ENCODE results near the gene AP5B1.

AP5B1 gene

GRCh38 chr11:65780770-65781151 is at the start of gene AP5B1:
AP5B1 (minus strand) TSS chr11:65780976; CDS start chr11:65780591, 385 bp downstream.
- Histone ChIP-seq H3K27me3 (ENCODE audit: control insufficient read depth in 1 of 2, insufficient read depth in 2 of 2, low read length in 2 of 2) (no peaks in the 10 kb centered on the region), H3K4me3 (ENCODE audit: low read depth in 1 of 2, low read length in 2 of 2) (peak within 1 kb of the TSS; percentile 87 to 90), H3K27ac (ENCODE audit: low read depth, low read length) (peak within 1 kb of the TSS; percentile 70), H3K9me3 (ENCODE audit: control insufficient read depth in 1 of 2, low read length in 2 of 2) (no peaks in the 10 kb centered on the region), H3K9ac (ENCODE audit: low read depth in 1 of 2, low read length in 2 of 2) (peak within 1 kb of the TSS; percentile 81 to 96), H3K4me1 (ENCODE audit: control insufficient read depth in 1 of 2, insufficient read depth in 2 of 2, low read length in 2 of 2) (peaks cover 17 to 21% of the 10 kb centered on the region in 2 donors), H3K36me3 (ENCODE audit: control insufficient read depth in 1 of 2, insufficient read depth in 2 of 2, low read length in 2 of 2) (peaks cover 3 to 33% of the 10 kb centered on the region in 2 donors)

DNA sequence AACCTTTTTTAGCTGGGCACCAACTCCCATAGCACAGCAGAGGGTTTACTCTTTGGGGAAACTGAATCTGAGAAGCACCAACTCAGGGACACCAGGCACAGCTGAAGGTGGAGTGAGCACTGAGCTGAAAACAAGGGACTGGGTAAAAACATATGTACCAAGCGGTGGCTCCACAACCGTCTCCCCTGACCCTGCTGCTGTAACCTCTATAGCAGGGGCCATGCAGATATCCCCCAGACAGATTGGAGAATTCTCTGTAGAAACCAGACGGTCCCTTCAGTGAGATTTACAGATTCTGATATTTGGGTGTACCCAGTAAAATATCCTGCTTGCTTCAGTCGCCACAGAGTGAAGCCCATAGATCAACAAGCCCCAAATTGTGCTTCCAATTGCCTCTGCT is 48.7 kb upstream of the AP5B1 start:
- Histone ChIP-seq H3K27me3 (ENCODE audit: control insufficient read depth in 1 of 2, insufficient read depth in 2 of 2, low read length in 2 of 2) (no peaks in the 10 kb centered on the region), H3K4me3 (ENCODE audit: low read depth in 1 of 2, low read length in 2 of 2) (no peak overlapping the region), H3K9me3 (ENCODE audit: control insufficient read depth in 1 of 2, low read length in 2 of 2) (no peaks in the 10 kb centered on the region), H3K9ac (ENCODE audit: low read depth in 1 of 2, low read length in 2 of 2) (no peak overlapping the region), H3K4me1 (ENCODE audit: control insufficient read depth in 1 of 2, insufficient read depth in 2 of 2, low read length in 2 of 2) (peaks cover 18 to 22% of the 10 kb centered on the region in 2 donors), H3K27ac (ENCODE audit: low read depth, low read length) (no peak overlapping the region), H3K36me3 (ENCODE audit: control insufficient read depth in 1 of 2, insufficient read depth in 2 of 2, low read length in 2 of 2) (no peaks in the 10 kb centered on the region)

DNA sequence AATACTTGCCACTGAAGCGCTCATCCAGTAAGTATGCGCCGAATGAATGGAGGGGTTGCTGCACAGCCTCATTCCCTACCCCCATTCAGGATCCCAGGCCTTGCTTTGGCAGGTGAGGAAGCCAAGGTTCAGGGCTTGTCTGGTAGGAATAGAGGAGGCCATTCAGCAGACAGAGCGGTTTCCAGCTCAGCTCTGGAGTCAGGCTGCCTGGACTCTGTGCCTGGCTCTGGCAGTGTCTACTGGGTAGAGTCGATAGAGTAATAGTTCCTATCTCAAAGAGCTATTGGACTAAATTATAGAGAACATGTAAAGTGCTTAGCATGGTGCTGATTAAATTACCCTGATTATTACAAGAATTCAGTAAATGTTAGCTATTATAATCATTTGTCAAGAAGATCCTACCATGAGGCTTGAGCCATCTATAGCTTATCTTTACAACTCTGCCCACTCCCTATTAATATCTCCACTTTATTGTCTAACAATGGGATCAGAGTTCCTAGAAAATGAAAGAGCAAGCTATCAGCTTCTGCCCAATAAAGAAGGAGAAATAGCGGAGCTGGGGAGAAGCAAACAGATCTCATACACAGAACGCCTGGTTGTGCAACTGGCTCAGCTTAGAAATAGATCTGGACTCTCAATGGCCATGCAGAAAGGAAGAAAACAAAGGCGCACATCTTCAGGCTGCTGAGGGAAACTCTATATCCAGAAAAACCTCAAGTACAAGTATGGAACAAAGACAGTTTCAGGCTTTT is 46.4 kb upstream of the AP5B1 start:
- Histone ChIP-seq H3K36me3 (ENCODE audit: control insufficient read depth in 1 of 2, insufficient read depth in 2 of 2, low read length in 2 of 2) (no peaks in the 10 kb centered on the region), H3K4me3 (ENCODE audit: low read depth in 1 of 2, low read length in 2 of 2) (peak overlapping the region; percentile 6 to 42), H3K9ac (ENCODE audit: low read depth in 1 of 2, low read length in 2 of 2) (peak overlapping the region in 1 of 2 donors; percentile 35), H3K9me3 (ENCODE audit: control insufficient read depth in 1 of 2, low read length in 2 of 2) (no peaks in the 10 kb centered on the region), H3K27me3 (ENCODE audit: control insufficient read depth in 1 of 2, insufficient read depth in 2 of 2, low read length in 2 of 2) (no peaks in the 10 kb centered on the region), H3K4me1 (ENCODE audit: control insufficient read depth in 1 of 2, insufficient read depth in 2 of 2, low read length in 2 of 2) (peaks cover 19 to 31% of the 10 kb centered on the region in 2 donors), H3K27ac (ENCODE audit: low read depth, low read length) (peak overlapping the region; percentile 12)

DNA sequence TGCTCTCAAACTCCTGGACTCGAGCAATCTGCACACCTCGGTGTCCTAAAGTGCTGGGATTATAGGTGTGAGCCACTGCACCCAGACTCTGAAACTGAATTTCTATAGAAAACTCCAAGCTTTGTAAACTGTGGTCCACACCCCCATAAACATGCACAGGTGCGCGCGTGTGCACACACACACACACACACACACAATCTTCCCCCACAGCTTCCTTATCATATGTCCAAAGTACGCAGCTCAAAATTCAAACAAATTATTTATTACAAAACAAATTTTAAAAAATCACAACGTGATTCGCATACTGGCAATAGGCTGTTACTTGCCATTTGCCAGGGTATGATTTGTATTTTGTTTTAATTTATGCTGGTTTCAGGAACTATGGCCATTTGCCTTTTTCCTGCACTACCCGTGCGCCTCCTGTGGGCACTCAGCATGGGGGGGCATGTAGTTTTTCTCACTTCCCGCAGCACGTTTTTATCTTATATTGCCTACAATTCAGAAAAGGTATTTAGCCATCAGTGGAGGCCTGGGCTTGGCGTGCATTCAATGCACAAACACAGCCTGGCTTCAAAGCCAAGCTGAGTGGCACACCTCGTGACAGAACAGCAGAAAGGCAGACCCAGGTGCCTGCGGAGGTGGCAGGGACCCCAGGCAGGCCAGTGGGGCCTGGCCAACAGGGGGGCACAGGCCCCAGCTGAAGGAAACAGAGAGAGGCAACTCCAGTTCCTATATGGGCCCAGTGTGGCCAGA is 42.2 kb upstream of the AP5B1 start:
- peak overlapping the region; percentile 22 to 63 for H3K9ac ChIP-seq (ENCODE audit: low read depth in 1 of 2, low read length in 2 of 2)
- peaks cover 26 to 40% of the 10 kb centered on the region in 2 donors for H3K4me1 ChIP-seq (ENCODE audit: control insufficient read depth in 1 of 2, insufficient read depth in 2 of 2, low read length in 2 of 2)
- H3K4me3 ChIP-seq (ENCODE audit: low read depth in 1 of 2, low read length in 2 of 2): peak overlapping the region in 1 of 2 donors; percentile 51
- no peaks in the 10 kb centered on the region for H3K9me3 ChIP-seq (ENCODE audit: control insufficient read depth in 1 of 2, low read length in 2 of 2)
- no peaks in the 10 kb centered on the region for H3K36me3 ChIP-seq (ENCODE audit: control insufficient read depth in 1 of 2, insufficient read depth in 2 of 2, low read length in 2 of 2)
- H3K27me3 ChIP-seq (ENCODE audit: control insufficient read depth in 1 of 2, insufficient read depth in 2 of 2, low read length in 2 of 2): no peaks in the 10 kb centered on the region
- H3K27ac ChIP-seq (ENCODE audit: low read depth, low read length): peak overlapping the region; percentile 52

DNA sequence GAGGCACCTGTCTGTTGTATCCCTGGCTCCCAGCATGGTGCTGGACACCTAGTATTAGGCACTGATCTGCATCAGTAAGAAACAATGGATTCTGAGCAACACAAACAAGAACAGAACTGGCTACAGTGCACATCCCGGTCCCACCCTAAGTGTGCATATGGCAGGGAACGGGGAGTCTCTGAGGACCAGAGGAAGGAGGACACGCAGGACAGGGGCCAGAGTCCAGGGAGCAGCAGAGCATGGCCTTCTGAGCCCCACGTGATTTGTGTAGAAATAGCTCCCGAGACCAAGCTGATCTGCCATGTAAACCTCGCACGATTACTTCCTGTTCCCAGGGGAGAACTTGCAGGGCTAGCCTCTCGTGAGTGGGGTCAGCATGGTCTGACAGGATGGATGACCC is 40.3 kb upstream of the AP5B1 start:
- Histone ChIP-seq H3K4me1 (ENCODE audit: control insufficient read depth in 1 of 2, insufficient read depth in 2 of 2, low read length in 2 of 2) (peaks cover 30 to 48% of the 10 kb centered on the region in 2 donors), H3K9me3 (ENCODE audit: control insufficient read depth in 1 of 2, low read length in 2 of 2) (no peaks in the 10 kb centered on the region), H3K27me3 (ENCODE audit: control insufficient read depth in 1 of 2, insufficient read depth in 2 of 2, low read length in 2 of 2) (no peaks in the 10 kb centered on the region), H3K27ac (ENCODE audit: low read depth, low read length) (peak overlapping the region; percentile 81), H3K4me3 (ENCODE audit: low read depth in 1 of 2, low read length in 2 of 2) (peak overlapping the region; percentile 19 to 33), H3K36me3 (ENCODE audit: control insufficient read depth in 1 of 2, insufficient read depth in 2 of 2, low read length in 2 of 2) (no peaks in the 10 kb centered on the region), H3K9ac (ENCODE audit: low read depth in 1 of 2, low read length in 2 of 2) (peak overlapping the region in 1 of 2 donors; percentile 21)

DNA sequence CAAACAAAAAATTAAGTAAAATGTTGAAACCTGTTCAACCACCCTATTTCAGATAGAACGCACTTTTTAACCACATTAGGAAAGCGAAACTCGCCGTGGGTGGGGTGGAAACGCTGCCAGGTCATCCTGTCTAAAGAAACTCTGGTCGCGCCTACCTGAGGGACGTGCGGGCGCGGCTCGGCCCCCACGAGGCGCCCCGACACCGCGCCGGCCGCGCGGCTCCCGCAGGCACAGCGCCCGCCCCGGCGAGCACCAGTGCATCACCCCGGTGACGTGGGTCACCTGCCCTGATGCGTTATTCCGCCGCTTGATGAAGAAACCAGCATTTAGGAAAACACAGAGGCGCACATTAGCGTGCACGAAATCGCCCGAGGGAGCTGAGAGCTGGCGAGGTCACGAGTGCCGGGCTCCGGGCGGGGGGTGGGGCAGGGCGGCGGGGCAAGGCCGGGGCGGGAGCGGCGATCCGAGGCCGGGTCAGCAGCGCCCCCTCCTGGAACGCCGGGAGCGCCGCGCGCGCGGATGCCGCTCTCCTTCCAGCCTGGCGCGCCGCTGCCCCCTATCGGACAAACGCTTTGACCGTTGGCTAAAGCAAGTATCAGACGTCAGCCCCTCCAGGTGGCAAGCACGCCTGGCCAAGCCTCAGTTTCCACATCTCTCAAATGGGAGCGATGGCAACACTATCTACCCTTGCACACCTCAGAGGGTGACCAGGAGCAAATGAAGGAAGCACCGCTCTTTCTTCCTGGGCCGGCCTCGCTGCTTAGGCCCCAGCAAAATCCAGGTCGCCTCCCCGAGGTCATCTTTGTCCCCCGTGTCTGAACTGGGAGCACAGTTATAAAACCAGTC is 37.3 kb upstream of the AP5B1 start:
- peak overlapping the region; percentile 73 for H3K27ac ChIP-seq (ENCODE audit: low read depth, low read length)
- peaks cover 23 to 31% of the 10 kb centered on the region in 2 donors for H3K4me1 ChIP-seq (ENCODE audit: control insufficient read depth in 1 of 2, insufficient read depth in 2 of 2, low read length in 2 of 2)

DNA sequence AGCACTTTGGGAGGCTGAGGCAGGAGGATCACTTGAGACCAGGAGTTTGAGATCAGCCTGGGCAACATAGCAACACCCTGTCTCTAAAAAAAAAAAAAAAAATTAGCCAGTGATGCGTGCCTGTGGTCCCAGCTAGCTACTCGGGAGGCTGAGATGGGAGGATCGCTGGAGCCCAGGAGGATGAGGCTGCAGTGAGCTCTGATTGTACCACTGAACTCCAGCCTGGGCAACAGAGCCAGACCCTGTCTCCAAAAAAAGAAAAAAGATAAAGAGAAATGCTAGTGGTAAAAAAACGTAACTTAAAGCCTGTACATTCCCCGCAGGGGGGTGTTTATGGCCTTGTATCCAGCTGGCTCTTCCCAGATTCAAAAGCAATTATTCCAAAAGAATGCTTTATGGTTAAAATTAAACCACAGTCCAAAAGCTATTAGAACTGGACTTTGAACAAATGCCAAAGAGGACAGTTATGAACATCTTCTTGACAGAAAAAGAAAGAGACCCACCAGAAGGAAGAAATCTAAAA is 36.6 kb upstream of the AP5B1 start:
- peaks cover 0 to under 1% of the 10 kb centered on the region in 2 donors for H3K27me3 ChIP-seq (ENCODE audit: control insufficient read depth in 1 of 2, insufficient read depth in 2 of 2, low read length in 2 of 2)
- H3K27ac ChIP-seq (ENCODE audit: low read depth, low read length): peak overlapping the region; percentile 73
- H3K4me1 ChIP-seq (ENCODE audit: control insufficient read depth in 1 of 2, insufficient read depth in 2 of 2, low read length in 2 of 2): peaks cover 21 to 25% of the 10 kb centered on the region in 2 donors
- H3K9me3 ChIP-seq (ENCODE audit: control insufficient read depth in 1 of 2, low read length in 2 of 2): no peaks in the 10 kb centered on the region
- peak overlapping the region; percentile 18 to 64 for H3K9ac ChIP-seq (ENCODE audit: low read depth in 1 of 2, low read length in 2 of 2)
- H3K36me3 ChIP-seq (ENCODE audit: control insufficient read depth in 1 of 2, insufficient read depth in 2 of 2, low read length in 2 of 2): no peaks in the 10 kb centered on the region
- H3K4me3 ChIP-seq (ENCODE audit: low read depth in 1 of 2, low read length in 2 of 2): peak overlapping the region; percentile 62 to 84

More for the DNA sequence above, 37.3 kb upstream of the AP5B1 start:
- Histone ChIP-seq H3K4me3 (ENCODE audit: low read depth in 1 of 2, low read length in 2 of 2) (peak overlapping the region; percentile 62 to 84), H3K9ac (ENCODE audit: low read depth in 1 of 2, low read length in 2 of 2) (peak overlapping the region; percentile 18 to 64), H3K36me3 (ENCODE audit: control insufficient read depth in 1 of 2, insufficient read depth in 2 of 2, low read length in 2 of 2) (no peaks in the 10 kb centered on the region), H3K9me3 (ENCODE audit: control insufficient read depth in 1 of 2, low read length in 2 of 2) (no peaks in the 10 kb centered on the region), H3K27me3 (ENCODE audit: control insufficient read depth in 1 of 2, insufficient read depth in 2 of 2, low read length in 2 of 2) (no peaks in the 10 kb centered on the region)

DNA sequence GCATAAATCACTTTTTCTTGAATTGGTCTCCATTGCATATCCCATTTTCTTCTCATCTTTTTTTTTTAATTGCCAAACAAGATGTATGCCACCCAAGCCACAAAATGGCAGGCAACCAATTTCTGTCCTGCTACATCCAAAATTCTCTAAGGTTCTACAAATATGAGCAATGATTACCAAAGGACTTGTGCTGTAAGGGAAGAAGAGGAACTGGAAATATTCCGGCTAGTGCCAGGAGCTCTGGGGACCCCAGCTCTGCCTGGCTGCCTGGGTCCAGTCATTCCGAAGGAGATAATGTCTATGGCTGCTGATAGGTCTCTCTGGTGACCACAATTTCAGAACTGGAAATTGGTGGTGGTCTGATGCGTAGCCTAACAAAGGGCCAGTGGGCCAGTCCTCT is 35.9 kb upstream of the AP5B1 start:
- Histone ChIP-seq H3K4me1 (ENCODE audit: control insufficient read depth in 1 of 2, insufficient read depth in 2 of 2, low read length in 2 of 2) (peaks cover 20 to 21% of the 10 kb centered on the region in 2 donors), H3K9ac (ENCODE audit: low read depth in 1 of 2, low read length in 2 of 2) (no peak overlapping the region), H3K4me3 (ENCODE audit: low read depth in 1 of 2, low read length in 2 of 2) (peak overlapping the region in 1 of 2 donors; percentile 9), H3K36me3 (ENCODE audit: control insufficient read depth in 1 of 2, insufficient read depth in 2 of 2, low read length in 2 of 2) (no peaks in the 10 kb centered on the region), H3K27me3 (ENCODE audit: control insufficient read depth in 1 of 2, insufficient read depth in 2 of 2, low read length in 2 of 2) (peaks cover 0 to 2% of the 10 kb centered on the region in 2 donors), H3K27ac (ENCODE audit: low read depth, low read length) (no peak overlapping the region), H3K9me3 (ENCODE audit: control insufficient read depth in 1 of 2, low read length in 2 of 2) (no peaks in the 10 kb centered on the region)

DNA sequence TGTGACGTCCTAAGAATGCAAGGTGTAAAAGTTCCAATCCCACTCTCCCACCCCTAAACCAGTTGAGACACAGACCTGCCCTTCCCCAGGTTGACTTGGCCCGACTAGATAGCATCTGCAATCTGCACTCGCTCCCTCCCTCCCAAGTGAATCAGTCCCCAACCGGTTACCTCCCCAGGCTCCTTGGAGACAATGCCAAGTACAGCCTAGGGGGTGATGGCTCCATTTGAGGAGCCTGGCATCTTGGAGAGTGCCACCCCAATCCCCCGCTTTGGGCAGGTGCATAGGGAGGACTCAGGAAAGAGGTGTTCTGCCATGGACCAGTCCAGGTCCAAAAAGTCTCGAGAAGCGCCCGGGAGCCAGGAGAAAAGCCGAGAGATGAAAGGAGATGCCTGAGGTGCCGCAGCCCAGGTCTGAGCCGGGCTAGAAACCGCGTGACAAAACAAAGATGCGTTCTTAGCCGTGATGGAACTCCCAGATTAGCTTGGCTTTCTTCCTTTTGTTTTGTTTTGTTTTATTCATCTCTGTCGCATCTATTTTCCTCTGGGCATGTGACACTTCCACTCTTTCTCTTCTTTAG is 34.3 kb upstream of the AP5B1 start:
- peaks cover 0 to 7% of the 10 kb centered on the region in 2 donors for H3K27me3 ChIP-seq (ENCODE audit: control insufficient read depth in 1 of 2, insufficient read depth in 2 of 2, low read length in 2 of 2)
- no peak overlapping the region for H3K27ac ChIP-seq (ENCODE audit: low read depth, low read length)
- peaks cover 8 to 12% of the 10 kb centered on the region in 2 donors for H3K4me1 ChIP-seq (ENCODE audit: control insufficient read depth in 1 of 2, insufficient read depth in 2 of 2, low read length in 2 of 2)
- H3K9ac ChIP-seq (ENCODE audit: low read depth in 1 of 2, low read length in 2 of 2): no peak overlapping the region
- H3K36me3 ChIP-seq (ENCODE audit: control insufficient read depth in 1 of 2, insufficient read depth in 2 of 2, low read length in 2 of 2): no peaks in the 10 kb centered on the region
- no peak overlapping the region for H3K4me3 ChIP-seq (ENCODE audit: low read depth in 1 of 2, low read length in 2 of 2)
- no peaks in the 10 kb centered on the region for H3K9me3 ChIP-seq (ENCODE audit: control insufficient read depth in 1 of 2, low read length in 2 of 2)
